GM18499 (cell line): Measurements from ENCODE around the gene OR2D3.
"Not testable (repeated sequence)": the region's sequence is repeated elsewhere in the genome, so short reads cannot be mapped to it uniquely, and the experiment has no call there.

Source experiments
- ATAC-seq: cut with Tn5 transposase; IDR thresholded peaks from one replicate; pipeline ENCODE4 v1.9.1; 2021; ENCODE audit warnings: moderate number of reproducible peaks; ENCODE audit not compliant: insufficient read depth, unreplicated experiment

Gene OR2D3

GRCh38 chr11:6927030-6927617 is 6.3 kb downstream of the OR2D3 start:
- no peak for ATAC-seq

DNA sequence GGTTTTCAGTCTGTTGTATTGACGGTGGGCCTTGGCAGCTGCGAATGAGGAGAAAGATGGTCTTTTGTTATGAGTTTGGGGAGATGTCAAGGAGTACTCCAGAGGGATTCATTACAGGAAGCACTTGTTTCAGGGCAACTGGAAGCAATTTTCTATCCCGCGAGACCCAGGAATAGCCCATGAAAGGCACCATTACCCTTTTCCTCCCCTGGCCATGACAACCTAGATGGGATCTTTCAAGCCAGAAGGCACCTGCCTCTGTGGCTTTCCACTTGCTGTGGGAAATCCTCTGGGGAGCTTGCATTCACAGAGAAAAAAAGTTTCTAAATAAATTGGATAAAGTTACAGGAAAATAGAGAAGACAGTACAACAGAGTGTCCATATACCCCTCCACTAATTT is 8.1 kb downstream of the OR2D3 start:
- ATAC-seq: no peak

DNA sequence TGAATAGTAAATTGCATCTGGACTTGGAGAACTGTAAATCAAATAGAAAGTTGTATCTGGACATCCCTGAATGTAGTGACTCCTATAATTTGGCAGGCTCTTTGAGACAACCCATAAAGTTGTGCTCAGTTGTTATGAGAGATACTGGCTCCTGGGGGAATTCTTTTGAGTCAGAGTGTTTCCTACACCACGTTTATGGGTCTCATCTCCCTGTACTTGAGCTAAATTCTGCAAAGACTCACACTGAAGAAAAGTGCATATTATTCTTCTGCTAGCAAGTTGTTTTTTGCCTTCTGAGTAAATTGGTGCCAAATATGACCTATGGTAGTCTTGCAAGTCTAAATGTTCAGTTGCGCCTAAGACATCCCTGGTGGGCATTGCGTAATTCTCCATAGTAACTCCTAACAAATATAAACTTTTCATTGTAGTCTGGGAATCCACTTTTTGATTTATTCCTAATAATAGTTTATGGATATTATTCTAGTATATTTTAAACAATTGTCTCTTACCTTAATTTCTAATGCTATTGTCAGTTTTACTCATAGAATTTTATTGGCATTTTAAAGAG is 10.4 kb downstream of the OR2D3 start:
- ATAC-seq: no peak

DNA sequence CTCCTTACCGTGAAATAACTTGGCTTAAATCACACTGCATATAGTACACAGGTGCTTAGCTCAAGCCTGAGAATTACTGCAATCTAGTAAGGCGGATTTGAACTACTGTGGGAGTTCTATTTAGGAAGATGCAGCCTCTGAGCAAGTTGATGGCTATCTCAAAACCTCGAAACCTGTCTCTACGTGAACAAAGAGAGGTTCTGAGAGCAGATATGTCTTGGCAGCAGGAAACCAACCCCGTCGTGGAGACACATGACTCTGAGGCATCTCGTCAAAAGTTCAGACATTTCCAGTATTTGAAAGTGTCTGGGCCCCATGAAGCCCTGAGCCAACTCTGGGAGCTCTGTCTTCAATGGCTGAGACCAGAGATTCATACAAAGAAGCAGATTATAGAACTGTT is 11.3 kb downstream of the OR2D3 start:
- ATAC-seq: no peak

DNA sequence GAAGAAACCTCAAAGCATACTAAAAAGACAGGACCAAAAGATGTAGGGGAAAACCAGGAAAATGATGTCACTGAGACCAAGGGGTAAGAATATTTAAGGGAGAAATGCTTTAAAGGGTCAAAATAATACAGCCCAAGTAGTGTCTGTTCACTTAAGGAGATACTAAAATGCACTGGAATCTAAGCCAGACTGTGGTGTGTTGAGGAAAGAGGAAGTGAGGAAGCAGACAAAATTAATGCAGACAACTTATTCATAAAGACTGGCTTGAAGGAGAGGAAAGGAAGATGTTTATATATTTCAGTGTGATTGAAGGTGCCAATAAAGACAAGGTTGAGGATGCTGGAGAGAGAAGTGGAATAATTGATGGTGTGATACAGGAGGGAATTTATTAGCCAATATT is 21.2 kb downstream of the OR2D3 start:
- ATAC-seq: no peak

DNA sequence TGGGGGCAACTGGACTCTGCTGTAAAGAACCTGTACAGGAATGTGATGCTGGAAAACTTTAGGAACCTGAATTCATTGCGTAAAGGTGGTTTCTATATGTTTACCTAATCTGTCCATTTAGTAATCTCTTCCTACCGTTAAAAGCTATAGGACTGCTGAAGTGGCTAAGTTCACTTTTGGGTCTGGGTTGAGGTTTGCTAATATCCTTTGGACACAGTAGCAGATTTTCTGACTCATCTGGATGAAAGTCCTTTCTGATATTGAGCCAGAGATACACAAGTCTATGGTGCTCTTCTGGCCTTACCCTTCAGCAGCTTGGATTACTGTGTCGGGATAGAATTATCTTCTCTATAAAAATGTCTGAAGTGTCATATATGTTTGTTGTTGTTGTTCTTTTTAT is 22.3 kb downstream of the OR2D3 start:
- no peak for ATAC-seq

- not testable (repeated sequence) for ATAC-seq
These were observed 33.4 kb downstream of the OR2D3 start for GRCh38 chr11:6954248-6954647.

- ATAC-seq: no peak
These were observed 41.3 kb downstream of the OR2D3 start for GRCh38 chr11:6962141-6962540.

DNA sequence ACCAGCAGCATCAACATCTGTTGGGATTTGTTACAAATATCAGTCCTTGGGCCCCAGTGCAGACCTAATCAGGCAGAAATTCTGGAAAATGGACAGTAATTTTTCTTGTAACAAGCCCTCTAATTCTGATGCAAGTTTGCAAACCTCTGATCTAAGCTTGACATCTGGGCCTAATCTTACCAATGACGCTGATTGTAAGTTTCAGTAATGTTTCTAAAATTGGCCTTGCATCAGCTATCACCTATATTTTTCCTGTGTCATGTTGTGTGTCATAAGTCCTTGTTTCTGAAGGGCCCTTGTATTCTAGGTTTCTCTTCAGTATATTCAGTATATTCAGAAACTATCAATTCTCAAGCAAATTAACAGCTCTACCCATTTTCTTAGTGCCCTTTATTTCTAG is 41.9 kb downstream of the OR2D3 start:
- no peak for ATAC-seq

- no peak for ATAC-seq
These were observed 48.0 kb downstream of the OR2D3 start for GRCh38 chr11:6968816-6969215.

- ATAC-seq: not testable (repeated sequence)
These were observed 49.1 kb downstream of the OR2D3 start for GRCh38 chr11:6969854-6970253.
